Prostate gland (tissue), 2 donors: ENCODE data around the gene POLA1. TPM values are rescaled to one million over a fixed set of nuclear protein-coding genes. Genes with fewer than 3 reads are reported as not detected.

Experiments used
- DNase-seq: peaks from one replicate; pipeline ENCODE4 v3.0.0-alpha.2; 2019; ENCODE audit warnings: low spot score
- H3K27ac ChIP-seq, 2 donors: fragments of 200-600 bp; sonication (generic); 2 replicates each; pipeline ENCODE4 v1.5.1; 2017 to 2019
- H3K27me3 ChIP-seq: fragments of 200-600 bp; sonication (generic); replicated peaks from 2 replicates; pipeline ENCODE4 v1.5.1; 2019; ENCODE audit not compliant: insufficient read depth
- H3K36me3 ChIP-seq, 2 donors: fragments of 200-600 bp; sonication (generic); 1 replicate in 1 of 2; 2 replicates in 1 of 2; pipeline versions ENCODE4 v1.5.1 to v1.8.1; 2017 to 2019
- H3K4me1 ChIP-seq: fragments of 200-600 bp; sonication (generic); replicated peaks from 2 replicates; pipeline ENCODE4 v1.5.1; 2019
- H3K4me3 ChIP-seq, 2 donors: fragments of 200-600 bp; sonication (generic); 2 replicates each; pipeline ENCODE4 v1.5.1; 2017 to 2019
- H3K9me3 ChIP-seq: fragments of 200-600 bp; sonication (generic); 2 replicates; pipeline ENCODE4 v1.5.1; 2017
- POLR2A ChIP-seq: fragments of 450-650 bp; IDR thresholded peaks from one replicate; pipeline ENCODE4 v1.6.1; 2016; ENCODE audit warnings: antibody characterized with exemption, mild to moderate bottlenecking
- POLR2AphosphoS5 ChIP-seq: sonication (generic); formaldehyde crosslinking; IDR thresholded peaks from one replicate; pipeline ENCODE4 v1.6.1; 2017; ENCODE audit warnings: antibody characterized with exemption
- WGBS: methylation state at CpG from one replicate; pipeline ENCODE4 v1.1.5; 2018; 5-methylcytosine and 5-hydroxymethylcytosine counted together
- intact Hi-C: fragments of 100-400 bp; cut with DNase I; formaldehyde crosslinking; loops from one replicate; pipeline ENCODE4 v1.14.2; 2022
- total RNA-seq, 2 donors: library from RNA; depleted of rRNA; stranded (reverse); fragments of >200 nt; gene quantifications; one replicate each; pipeline ENCODE4 v1.1.0, GENCODE V29; 2016
- TF ChIP-seq, protein P1 (sequence below), 4 experiments: fragments of 200-600 bp in 2 of 4; fragments of 450-650 bp in 2 of 4; sonication (generic) in 2 of 4; IDR thresholded peaks; 1 replicate in 3 of 4; 2 replicates in 1 of 4; pipeline ENCODE4 v1.5.1; 2016 to 2019; ENCODE audit warnings: antibody characterized with exemption in 4 of 4, mild to moderate bottlenecking in 2 of 4, moderate library complexity in 2 of 4

Gene POLA1
- total RNA-seq, 2 donors from 2014 or later: 11.9 to 12.2 TPM

DNA sequence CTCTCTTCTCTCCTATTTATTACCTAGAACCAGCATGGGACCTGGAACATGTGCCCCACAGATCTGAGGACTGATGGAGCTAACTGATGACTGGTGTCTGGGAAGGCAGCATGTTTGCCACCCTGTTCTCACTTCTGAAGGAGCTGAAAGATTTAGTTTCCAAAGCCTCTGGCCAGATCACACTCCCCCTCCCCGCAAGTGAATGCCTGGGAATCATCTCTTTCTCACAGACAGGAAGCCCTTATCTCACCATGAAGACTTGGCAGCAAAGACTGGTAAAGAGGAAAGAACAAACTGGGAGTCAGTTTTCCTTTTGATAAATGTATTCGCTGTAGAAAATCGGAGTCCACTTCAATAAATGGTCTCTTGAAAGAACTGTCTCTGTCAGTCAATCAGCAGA, 25.6 kb upstream of the POLA1 start:
- Histone ChIP-seq H3K36me3 (no peaks in the 10 kb centered on the region), H3K9me3 (no peaks in the 10 kb centered on the region), H3K27ac (no peak overlapping the region), H3K4me1 (no peaks in the 10 kb centered on the region), H3K27me3 (no peaks in the 10 kb centered on the region), H3K4me3 (no peak overlapping the region)
- no peak for TF ChIP-seq POLR2AphosphoS5
- WGBS: 39% methylated on average over 3 of the region's 3 CpGs
- no peak for DNase-seq
- intact Hi-C loops: no loop called here

DNA sequence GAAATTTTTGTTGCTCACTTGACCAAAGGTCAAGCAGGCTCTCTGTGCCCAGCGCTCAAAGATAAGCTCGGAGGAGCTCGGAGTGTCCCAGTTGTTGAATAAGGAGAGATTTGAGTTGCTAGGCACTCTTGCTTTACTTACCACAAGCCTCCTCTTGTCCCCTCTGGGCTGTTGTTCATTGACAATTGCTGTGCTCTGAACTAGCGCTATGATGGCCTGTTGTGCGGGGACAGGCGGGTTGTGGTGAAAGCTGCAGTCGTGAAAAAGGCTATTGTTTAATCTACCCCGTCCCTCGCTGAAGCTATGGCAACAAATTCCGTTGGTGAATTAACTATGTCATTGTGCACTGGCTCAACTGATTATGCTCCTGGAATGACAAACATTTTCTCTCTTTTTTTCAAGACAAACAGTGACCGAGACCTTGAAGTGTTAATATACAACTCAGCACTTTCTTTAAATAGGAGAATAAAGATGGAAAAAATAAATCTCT, 21.0 kb upstream of the POLA1 start:
- no peak overlapping the region for H3K4me3 ChIP-seq
- no peak for DNase-seq
- TF ChIP-seq POLR2A: no peak
- TF ChIP-seq POLR2AphosphoS5: no peak
- TF ChIP-seq, protein P1, sequence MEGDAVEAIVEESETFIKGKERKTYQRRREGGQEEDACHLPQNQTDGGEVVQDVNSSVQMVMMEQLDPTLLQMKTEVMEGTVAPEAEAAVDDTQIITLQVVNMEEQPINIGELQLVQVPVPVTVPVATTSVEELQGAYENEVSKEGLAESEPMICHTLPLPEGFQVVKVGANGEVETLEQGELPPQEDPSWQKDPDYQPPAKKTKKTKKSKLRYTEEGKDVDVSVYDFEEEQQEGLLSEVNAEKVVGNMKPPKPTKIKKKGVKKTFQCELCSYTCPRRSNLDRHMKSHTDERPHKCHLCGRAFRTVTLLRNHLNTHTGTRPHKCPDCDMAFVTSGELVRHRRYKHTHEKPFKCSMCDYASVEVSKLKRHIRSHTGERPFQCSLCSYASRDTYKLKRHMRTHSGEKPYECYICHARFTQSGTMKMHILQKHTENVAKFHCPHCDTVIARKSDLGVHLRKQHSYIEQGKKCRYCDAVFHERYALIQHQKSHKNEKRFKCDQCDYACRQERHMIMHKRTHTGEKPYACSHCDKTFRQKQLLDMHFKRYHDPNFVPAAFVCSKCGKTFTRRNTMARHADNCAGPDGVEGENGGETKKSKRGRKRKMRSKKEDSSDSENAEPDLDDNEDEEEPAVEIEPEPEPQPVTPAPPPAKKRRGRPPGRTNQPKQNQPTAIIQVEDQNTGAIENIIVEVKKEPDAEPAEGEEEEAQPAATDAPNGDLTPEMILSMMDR (IDR thresholded peaks at IDR 0.05): no peak
- H3K27me3 ChIP-seq: no peaks in the 10 kb centered on the region
- H3K36me3 ChIP-seq: no peaks in the 10 kb centered on the region
- no peaks in the 10 kb centered on the region for H3K4me1 ChIP-seq
- H3K27ac ChIP-seq: no peak overlapping the region
- intact Hi-C loops: no loop called here
- 60% methylated on average over 11 of the region's 11 CpGs for WGBS
- H3K9me3 ChIP-seq: no peaks in the 10 kb centered on the region

DNA sequence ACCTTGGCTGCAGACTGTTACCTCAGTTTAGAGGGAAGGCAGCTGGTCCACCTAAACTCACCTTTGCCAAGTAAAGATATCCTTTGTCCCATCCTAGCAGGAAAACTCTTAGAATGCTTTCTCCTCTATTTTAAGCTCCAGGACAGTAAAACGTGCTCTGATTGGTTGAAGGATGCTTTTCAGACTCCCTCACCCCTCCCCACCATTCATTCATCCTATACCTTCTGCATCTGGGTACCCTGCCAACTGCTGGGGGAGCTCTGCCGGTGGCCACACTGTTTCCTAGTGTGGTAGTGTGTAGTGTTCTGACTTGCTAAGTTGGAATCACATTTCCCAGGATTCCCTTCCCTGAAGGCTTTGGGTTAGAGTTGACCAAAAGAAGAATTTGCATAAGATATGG, 20.3 kb upstream of the POLA1 start:
- DNase-seq: no peak
- Histone ChIP-seq H3K4me1 (no peaks in the 10 kb centered on the region), H3K27me3 (no peaks in the 10 kb centered on the region), H3K27ac (no peak overlapping the region), H3K9me3 (no peaks in the 10 kb centered on the region), H3K4me3 (no peak overlapping the region), H3K36me3 (no peaks in the 10 kb centered on the region)
- WGBS: 56% methylated on average over 2 of the region's 2 CpGs
- intact Hi-C loops: no loop called here
- no peak for TF ChIP-seq POLR2AphosphoS5
- TF ChIP-seq, protein P1 (IDR thresholded peaks at IDR 0.05): no peak
- no peak for TF ChIP-seq POLR2A

GRCh38 chrX:24676403-24677024, 17.2 kb upstream of the POLA1 start:
- Histone ChIP-seq H3K36me3 (no peaks in the 10 kb centered on the region), H3K4me3 (no peak overlapping the region), H3K9me3 (no peaks in the 10 kb centered on the region), H3K27ac (no peak overlapping the region), H3K27me3 (no peaks in the 10 kb centered on the region), H3K4me1 (no peaks in the 10 kb centered on the region)
- TF ChIP-seq POLR2A: no peak
- TF ChIP-seq, protein P1 (IDR thresholded peaks at IDR 0.05): no peak
- no peak for TF ChIP-seq POLR2AphosphoS5
- intact Hi-C loops: no loop called here
- WGBS: 43% methylated on average over 5 of the region's 5 CpGs
- no peak for DNase-seq

DNA sequence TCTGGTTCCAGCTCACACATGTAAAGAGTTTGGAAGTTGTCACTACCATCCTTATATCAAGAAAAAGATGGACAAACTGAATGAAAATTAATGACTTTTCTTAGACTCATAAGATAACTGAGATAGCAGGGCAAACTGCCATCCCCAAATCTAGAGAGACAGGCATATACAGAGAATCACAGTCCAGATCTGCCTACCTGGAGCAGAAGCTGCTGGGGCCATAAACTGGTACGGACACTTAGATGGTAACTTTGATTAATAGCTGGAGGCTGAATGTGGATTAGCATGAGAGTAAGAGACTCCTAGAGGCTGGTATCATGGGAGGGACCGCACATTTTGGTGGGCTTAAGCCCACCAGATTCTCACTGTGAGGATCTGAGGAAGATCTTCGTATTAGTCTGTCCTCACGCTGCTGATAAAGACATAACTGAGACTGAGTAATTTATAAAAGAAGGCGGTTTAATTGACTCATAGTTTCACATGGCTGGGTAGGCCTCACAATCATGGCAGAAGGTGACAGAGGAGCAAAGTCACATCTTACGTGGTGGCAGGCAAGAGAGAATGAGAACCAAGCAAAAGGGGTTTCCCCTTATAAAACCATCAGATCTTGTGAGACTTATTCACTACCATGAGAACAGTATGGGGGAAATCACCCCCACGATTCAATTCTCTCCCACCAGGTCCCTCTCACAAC, 10.8 kb upstream of the POLA1 start:
- no peak overlapping the region for H3K4me3 ChIP-seq
- H3K27me3 ChIP-seq: no peaks in the 10 kb centered on the region
- TF ChIP-seq POLR2AphosphoS5: no peak
- no peak overlapping the region for H3K27ac ChIP-seq
- no peaks in the 10 kb centered on the region for H3K9me3 ChIP-seq
- no peaks in the 10 kb centered on the region for H3K4me1 ChIP-seq
- intact Hi-C loops: no loop called here
- DNase-seq: no peak
- 91% methylated on average over 7 of the region's 7 CpGs for WGBS
- no peaks in the 10 kb centered on the region for H3K36me3 ChIP-seq

- no peak for DNase-seq
- WGBS: 93% methylated on average over 2 of the region's 2 CpGs
- Histone ChIP-seq H3K4me3 (no peak overlapping the region), H3K27ac (no peak overlapping the region), H3K9me3 (no peaks in the 10 kb centered on the region), H3K36me3 (no peaks in the 10 kb centered on the region), H3K4me1 (no peaks in the 10 kb centered on the region), H3K27me3 (no peaks in the 10 kb centered on the region)
- TF ChIP-seq POLR2AphosphoS5 (no peak), POLR2A (no peak)
- TF ChIP-seq, protein P1 (IDR thresholded peaks at IDR 0.05): no peak
- intact Hi-C loops: no loop called here
These were observed 9.7 kb upstream of the POLA1 start for GRCh38 chrX:24684048-24684447.
